Measurements from ENCODE around the gene ATP8B3. TPM values are rescaled to one million over a fixed set of nuclear protein-coding genes. Genes with fewer than 3 reads are reported as not detected.

ATP8B3 gene
- total and polyA plus RNA-seq, 9 of the 15 experiments (the other 6 are each of a cell fraction or from before 2014, with no cell fraction given), result 1.2 to 12.3 (median 3.8) TPM

DNA sequence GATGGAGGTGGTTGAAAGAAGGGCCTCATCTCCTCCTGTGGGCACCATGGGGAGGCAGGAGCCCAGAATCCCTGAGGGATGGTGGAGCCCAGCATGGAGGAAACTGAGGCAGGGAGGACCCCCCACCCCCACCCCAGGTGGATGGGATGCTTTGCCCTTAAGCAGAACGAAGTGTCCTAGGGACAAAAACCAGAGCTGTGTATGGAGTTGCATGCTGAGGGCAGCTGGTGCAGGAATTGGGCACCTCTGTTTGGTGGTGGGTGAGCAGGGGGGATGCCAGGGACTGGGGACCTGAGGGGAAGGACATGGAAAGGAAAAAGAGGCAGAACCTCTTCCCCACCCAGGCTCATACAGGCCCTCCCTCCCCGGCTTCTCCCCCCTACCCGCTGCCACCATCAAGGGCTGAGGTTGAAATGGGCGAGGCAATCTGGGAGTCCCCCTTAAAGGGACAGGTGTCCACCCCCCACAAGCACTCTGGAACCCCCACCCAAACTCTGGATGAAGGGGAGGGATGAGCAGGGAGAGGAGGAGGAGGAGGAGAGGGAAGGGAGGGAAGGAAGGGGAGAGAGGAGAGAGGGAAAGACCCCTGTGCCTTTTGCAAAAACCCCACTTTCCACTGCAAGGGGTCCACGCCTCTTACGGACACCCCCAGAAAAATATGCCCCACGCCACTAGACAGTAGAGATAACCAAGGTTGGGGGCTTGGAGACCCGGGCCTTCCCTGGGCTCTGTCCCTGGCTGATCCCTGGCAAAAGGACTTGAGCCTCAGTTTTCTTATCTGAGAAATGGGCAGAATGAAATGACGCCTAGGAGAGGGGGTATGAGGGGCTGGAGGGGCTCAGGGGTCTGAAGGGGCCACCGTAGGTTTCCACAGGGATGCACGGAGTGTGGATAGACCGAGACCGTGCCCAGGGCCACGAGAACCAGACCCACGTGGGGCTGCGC is 52.8 kb downstream of the ATP8B3 start:
- no TSS peak for BruUV-seq (replicated peaks)
- ATAC-seq (no peak), FAIRE-seq (no peak), DNase-seq (ENCODE audit: extremely low read depth in 1 of 4, low spot score in 3 of 4) (no peak)
- Histone ChIP-seq H3K4me2 (ENCODE audit: insufficient read depth, low read length) (no peak overlapping the region), H2AFZ (ENCODE audit: low read depth, low read length) (no peak overlapping the region), H3K27ac (ENCODE audit: extremely low read depth, low read depth, low read length) (no peak overlapping the region), H3K9me1 (ENCODE audit: control insufficient read depth, insufficient read depth, low read length) (no peaks in the 10 kb centered on the region), H4K20me1 (replicated peaks; ENCODE audit: control insufficient read depth, insufficient read depth, low read length) (no peaks in the 10 kb centered on the region; the same call in none of the 2 replicates), H3K9me3 (replicated peaks; ENCODE audit: control insufficient read depth, insufficient read depth, low read depth, low read length) (no peaks in the 10 kb centered on the region), H3K4me3 (no peak overlapping the region), H3K9ac (ENCODE audit: insufficient read depth in 1 of 2, low read depth in 2 of 2, low read length in 2 of 2) (no peak overlapping the region), H3K4me1 (replicated peaks in 1 of 2; ENCODE audit: control insufficient read depth in 2 of 2, insufficient read depth in 2 of 2, low read length in 2 of 2) (peaks cover 0 to 61% of the 10 kb centered on the region in 2 experiments; a peak in 2 of 5 replicates), H3K36me3 (ENCODE audit: control insufficient read depth, insufficient read depth, low read length) (no peaks in the 10 kb centered on the region), H3K27me3 (ENCODE audit: control insufficient read depth in 2 of 2, insufficient read depth in 2 of 2, low read length in 2 of 2) (peaks cover 34 to 76% of the 10 kb centered on the region in 2 experiments; a peak in 4 of 5 replicates), H3K79me2 (ENCODE audit: control insufficient read depth, insufficient read depth, low read length) (no peaks in the 10 kb centered on the region)
- ChIA-PET CTCF (ENCODE audit: low intra/inter-chr PET ratio) (no interaction called here), POLR2A (no interaction called here)
- intact Hi-C loops (cut with micrococcal nuclease), result no loop called here
- in situ Hi-C loops (cut with MboI), result no loop called here
- 22% methylated on average over 8 of the region's 16 CpGs for WGBS (ENCODE audit: insufficient coverage, low coverage, missing lambda C conversion rate)
- TF ChIP-seq CHD4 (IDR thresholded peaks at IDR 0.05; ENCODE audit: insufficient read depth, insufficient replicate concordance, low read depth, low read length, poor library complexity, severe bottlenecking) (peak; percentile 44), ZNF717 (CRISPR knock-in tag; IDR thresholded peaks at IDR 0.05) (no peak), BCOR (IDR thresholded peaks at IDR 0.05) (peak; percentile 35; the same call in 1 of the 2 replicates), ZC3H11A (IDR thresholded peaks at IDR 0.05; ENCODE audit: low read depth, low read length) (no peak), ATF6 (CRISPR knock-in tag; IDR thresholded peaks at IDR 0.05) (no peak), MAX (CRISPR knock-in tag; IDR thresholded peaks at IDR 0.05) (0 out of 2 replicates have a peak, but pooled peaks have one; percentile 17), MCM2 (IDR thresholded peaks at IDR 0.05; ENCODE audit: low read depth) (no peak), DDX20 (tag; IDR thresholded peaks at IDR 0.05; ENCODE audit: low read depth) (no peak), KDM5B (IDR thresholded peaks at IDR 0.05; ENCODE audit: insufficient replicate concordance, low read depth, low read length) (no peak), SRF (CRISPR knock-in tag; IDR thresholded peaks at IDR 0.05) (no peak), RCOR1 (IDR thresholded peaks at IDR 0.05; ENCODE audit: borderline replicate concordance in 1 of 2, low read depth in 2 of 2, low read length in 2 of 2) (0 out of 4 replicates have a peak, but pooled peaks of 1 of the 2 experiments have one; percentile 7), ZNF778 (CRISPR knock-in tag; IDR thresholded peaks at IDR 0.05) (no peak), NCOA4 (IDR thresholded peaks at IDR 0.05; ENCODE audit: partially characterized antibody) (no peak), ZNF551 (CRISPR knock-in tag; IDR thresholded peaks at IDR 0.05) (no peak), PRMT5 (CRISPR knock-in tag; IDR thresholded peaks at IDR 0.05) (no peak), L3MBTL2 (IDR thresholded peaks at IDR 0.05) (no peak), RBM25 (IDR thresholded peaks at IDR 0.05; ENCODE audit: low read depth, low read length, severe bottlenecking) (peak; percentile 81), ZNF449 (CRISPR knock-in tag; IDR thresholded peaks at IDR 0.05) (no peak), ZNF785 (CRISPR knock-in tag; IDR thresholded peaks at IDR 0.05) (no peak)
